ENCODE measurements around the gene CCDC138. TPM values are rescaled to one million over a fixed set of nuclear protein-coding genes. Genes with fewer than 3 reads are reported as not detected.

The CCDC138 gene
- total RNA-seq, 1 experiment from 2014 or later: 10.6 TPM

GRCh38 chr2:108889907-108890306, 103.3 kb downstream of the CCDC138 start:
- no TSS peak for BruUV-seq (replicated peaks)

GRCh38 chr2:108893277-108893676, 106.7 kb downstream of the CCDC138 start:
- Histone ChIP-seq H3K4me3 (ENCODE audit: low read length) (no peak overlapping the region), H3K4me1 (ENCODE audit: insufficient read depth, low read length) (no peaks in the 10 kb centered on the region; the same call in 1 of the 2 replicates), H3K9me3 (ENCODE audit: low read length) (peaks cover 11% of the 10 kb centered on the region), H3F3A (ENCODE audit: low read length, unreplicated experiment) (no peaks in the 10 kb centered on the region), H3K4me2 (ENCODE audit: low read length) (no peak overlapping the region), H3K27me3 (ENCODE audit: low read length) (no peaks in the 10 kb centered on the region), H3K9ac (ENCODE audit: low read length) (no peak overlapping the region), H3K27ac (ENCODE audit: low read length) (no peak overlapping the region), H3K9me2 (replicated peaks; ENCODE audit: low read length) (no peaks in the 10 kb centered on the region), H2AFZ (ENCODE audit: low read length) (no peak overlapping the region), H3K36me3 (ENCODE audit: low read depth, low read length) (peaks cover 8% of the 10 kb centered on the region; the same call in 1 of the 2 replicates), H3K79me2 (ENCODE audit: low read length) (no peaks in the 10 kb centered on the region), H4K20me1 (ENCODE audit: low read length) (no peaks in the 10 kb centered on the region)
- no peak for TF ChIP-seq EZH2 (IDR thresholded peaks at IDR 0.05; ENCODE audit: low read length, unreplicated experiment)
- no peak for TF ChIP-seq EZH2phosphoT487 (IDR thresholded peaks at IDR 0.05; ENCODE audit: borderline replicate concordance, low read length)
- no peak for TF ChIP-seq CTCF (conservative IDR thresholded peaks at IDR 0.05; ENCODE audit: low read depth, low read length)
- intact Hi-C loops (cut with micrococcal nuclease): no loop called here
- CTCF ChIA-PET: no interaction called here
- no TSS peak for BruUV-seq (replicated peaks)
- peak; percentile 58 for ATAC-seq
- DNase-seq: peak; percentile 56
- POLR2A ChIA-PET (ENCODE audit: unreplicated experiment): no interaction called here

More at GRCh38 chr2:108889907-108890306, 103.3 kb downstream of the CCDC138 start:
- H3K4me3 ChIP-seq (ENCODE audit: low read length): no peak overlapping the region
- H3F3A ChIP-seq (ENCODE audit: low read length, unreplicated experiment): no peaks in the 10 kb centered on the region
- intact Hi-C loops (cut with micrococcal nuclease): no loop called here
- no peak overlapping the region for H3K4me2 ChIP-seq (ENCODE audit: low read length)
- peaks cover 11% of the 10 kb centered on the region for H3K9me3 ChIP-seq (ENCODE audit: low read length)
- H3K36me3 ChIP-seq (ENCODE audit: low read depth, low read length): peaks cover 9% of the 10 kb centered on the region; the same call in 1 of the 2 replicates
- DNase-seq (no peak), ATAC-seq (no peak)
- POLR2A ChIA-PET (ENCODE audit: unreplicated experiment): no interaction called here
- H3K79me2 ChIP-seq (ENCODE audit: low read length): no peaks in the 10 kb centered on the region
- H3K4me1 ChIP-seq (ENCODE audit: insufficient read depth, low read length): no peaks in the 10 kb centered on the region; the same call in 1 of the 2 replicates
- H3K9me2 ChIP-seq (replicated peaks; ENCODE audit: low read length): no peaks in the 10 kb centered on the region
- TF ChIP-seq CTCF (conservative IDR thresholded peaks at IDR 0.05; ENCODE audit: low read depth, low read length) (no peak), EZH2 (IDR thresholded peaks at IDR 0.05; ENCODE audit: low read length, unreplicated experiment) (no peak), EZH2phosphoT487 (IDR thresholded peaks at IDR 0.05; ENCODE audit: borderline replicate concordance, low read length) (no peak)
- no peak overlapping the region for H3K9ac ChIP-seq (ENCODE audit: low read length)
- H2AFZ ChIP-seq (ENCODE audit: low read length): no peak overlapping the region
- H4K20me1 ChIP-seq (ENCODE audit: low read length): no peaks in the 10 kb centered on the region
- H3K27ac ChIP-seq (ENCODE audit: low read length): no peak overlapping the region
- CTCF ChIA-PET: no interaction called here
- H3K27me3 ChIP-seq (ENCODE audit: low read length): no peaks in the 10 kb centered on the region

GRCh38 chr2:108894766-108895165, 108.2 kb downstream of the CCDC138 start:
- Histone ChIP-seq H3K79me2 (ENCODE audit: low read length) (no peaks in the 10 kb centered on the region), H3K27ac (ENCODE audit: low read length) (no peak overlapping the region), H3F3A (ENCODE audit: low read length, unreplicated experiment) (no peaks in the 10 kb centered on the region), H3K36me3 (ENCODE audit: low read depth, low read length) (peaks cover 4% of the 10 kb centered on the region; the same call in 1 of the 2 replicates), H3K4me1 (ENCODE audit: insufficient read depth, low read length) (no peaks in the 10 kb centered on the region; the same call in 1 of the 2 replicates), H3K27me3 (ENCODE audit: low read length) (no peaks in the 10 kb centered on the region), H4K20me1 (ENCODE audit: low read length) (no peaks in the 10 kb centered on the region), H2AFZ (ENCODE audit: low read length) (no peak overlapping the region), H3K4me2 (ENCODE audit: low read length) (no peak overlapping the region), H3K4me3 (ENCODE audit: low read length) (no peak overlapping the region), H3K9ac (ENCODE audit: low read length) (no peak overlapping the region), H3K9me2 (replicated peaks; ENCODE audit: low read length) (no peaks in the 10 kb centered on the region), H3K9me3 (ENCODE audit: low read length) (peaks cover 8% of the 10 kb centered on the region; the same call in 1 of the 2 replicates)
- no peak for DNase-seq
- no TSS peak for BruUV-seq (replicated peaks)
- no peak for TF ChIP-seq CTCF (conservative IDR thresholded peaks at IDR 0.05; ENCODE audit: low read depth, low read length)
- no peak for TF ChIP-seq EZH2 (IDR thresholded peaks at IDR 0.05; ENCODE audit: low read length, unreplicated experiment)
- no peak for TF ChIP-seq EZH2phosphoT487 (IDR thresholded peaks at IDR 0.05; ENCODE audit: borderline replicate concordance, low read length)
- ChIA-PET POLR2A (ENCODE audit: unreplicated experiment) (no interaction called here), CTCF (no interaction called here)
- no peak for ATAC-seq
- intact Hi-C loops (cut with micrococcal nuclease): no loop called here
